IMR-90 (cell line): ENCODE measurements around the gene TPP2. TPM values are rescaled to one million over a fixed set of nuclear protein-coding genes. Genes with fewer than 3 reads are reported as not detected.

Experiments
- ATAC-seq: fragments of 200-7000 bp; cut with Tn5 transposase; 2 replicates; pipeline ENCODE4 v1.9.1; 2020; ENCODE audit warnings: low read depth, mild to moderate bottlenecking, moderate library complexity
- BruUV-seq: library from RNA; stranded (reverse); fragments of 400-500 nt; replicated peaks from 2 replicates; lab custom pipeline; 2021; lab: Mats Ljungman, UMichigan
- CTCF ChIA-PET: fragments of 300-600 bp; formaldehyde crosslinking; extraction: SDS; loops from one replicate; lab custom pipeline; 2021; ENCODE audit warnings: antibody characterized with exemption; lab: Yijun Ruan, JAX
- POLR2A ChIA-PET: fragments of 300-600 bp; sonication (Branson Sonifier 250); formaldehyde crosslinking; loops from one replicate; lab custom pipeline; 2022; ENCODE audit warnings: antibody characterized with exemption; ENCODE audit not compliant: unreplicated experiment; lab: Charles Lee
- DNase-seq: peaks from one replicate; pipeline ENCODE4 v3.0.0; 2013
- H2AFZ ChIP-seq: replicated peaks from 2 replicates; pipeline ENCODE3; 2013; ENCODE audit warnings: low read length, mild to moderate bottlenecking; ENCODE audit not compliant: poor library complexity
- H2AK5ac ChIP-seq: 2 replicates; pipeline ENCODE4 v1.6.1; 2013; ENCODE audit warnings: low read depth, low read length, inconsistent platforms
- H2AK9ac ChIP-seq: replicated peaks from 2 replicates; pipeline ENCODE3; 2013; ENCODE audit warnings: mild to moderate bottlenecking, low read depth, low read length, moderate library complexity; ENCODE audit not compliant: poor library complexity
- H2BK120ac ChIP-seq: 2 replicates; pipeline ENCODE4 v1.6.1; 2013; ENCODE audit warnings: low read depth, low read length, inconsistent platforms
- H2BK15ac ChIP-seq: 3 replicates; pipeline ENCODE4 v1.6.1; 2013; ENCODE audit warnings: low read depth, low read length, inconsistent platforms
- H2BK20ac ChIP-seq: 2 replicates; pipeline ENCODE4 v1.6.1; 2013; ENCODE audit warnings: low read depth, mild to moderate bottlenecking, inconsistent platforms, low read length, moderate library complexity
- H2BK5ac ChIP-seq: 2 replicates; pipeline ENCODE4 v1.6.1; 2013; ENCODE audit warnings: mild to moderate bottlenecking, low read depth, low read length, inconsistent platforms; ENCODE audit not compliant: poor library complexity, severe bottlenecking
- H3K14ac ChIP-seq: replicated peaks from 2 replicates; pipeline ENCODE4 v1.6.1; 2013; ENCODE audit warnings: low read depth, low read length, inconsistent platforms
- H3K18ac ChIP-seq: 2 replicates; pipeline ENCODE4 v1.6.1; 2013; ENCODE audit warnings: low read depth, low read length, control low read depth
- H3K23ac ChIP-seq: 2 replicates; pipeline ENCODE4 v1.6.1; 2013; ENCODE audit warnings: low read depth, low read length, inconsistent platforms
- H3K27ac ChIP-seq: 2 replicates; pipeline ENCODE4 v1.5.1; 2013; ENCODE audit warnings: mild to moderate bottlenecking, control low read depth, low read length; ENCODE audit not compliant: insufficient read depth
- H3K27me3 ChIP-seq: 2 replicates; pipeline ENCODE4 v1.6.1; 2013; ENCODE audit warnings: low read length; ENCODE audit not compliant: control insufficient read depth, insufficient read depth
- H3K36me3 ChIP-seq: 2 replicates; pipeline ENCODE4 v1.6.1; 2013; ENCODE audit warnings: low read length, mixed read lengths; ENCODE audit not compliant: control insufficient read depth, insufficient read depth
- H3K4ac ChIP-seq: 2 replicates; pipeline ENCODE4 v1.6.1; 2013; ENCODE audit warnings: low read depth, low read length, inconsistent platforms
- H3K4me1 ChIP-seq: 2 replicates; pipeline ENCODE4 v1.6.1; 2013; ENCODE audit warnings: low read length, mixed read lengths; ENCODE audit not compliant: control insufficient read depth, insufficient read depth
- H3K4me2 ChIP-seq: 2 replicates; pipeline ENCODE4 v1.6.1; 2013; ENCODE audit warnings: low read depth, mild to moderate bottlenecking, control low read depth, low read length, moderate library complexity
- H3K4me3 ChIP-seq: 2 replicates; pipeline ENCODE4 v1.5.1; 2013; ENCODE audit warnings: low read depth, mild to moderate bottlenecking, control low read depth, low read length, moderate library complexity; ENCODE audit not compliant: insufficient read depth
- H3K56ac ChIP-seq: 2 replicates; pipeline ENCODE4 v1.6.1; 2013; ENCODE audit warnings: low read length, inconsistent platforms; ENCODE audit not compliant: insufficient read depth; ENCODE audit errors: extremely low read depth
- H3K79me1 ChIP-seq, 2 experiments: 2 replicates each; pipeline ENCODE4 v1.6.1; 2013; ENCODE audit warnings: low read length in 2 of 2, inconsistent platforms in 1 of 2, low read depth in 1 of 2
- H3K9ac ChIP-seq: 2 replicates; pipeline ENCODE4 v1.6.1; 2013; ENCODE audit warnings: low read depth, low read length, control low read depth
- H3K9me1 ChIP-seq: 2 replicates; pipeline ENCODE4 v1.6.1; 2013; ENCODE audit warnings: low read length, inconsistent platforms; ENCODE audit not compliant: insufficient read depth
- H3K9me3 ChIP-seq: 2 replicates; pipeline ENCODE4 v1.6.1; 2013; ENCODE audit warnings: low read length; ENCODE audit not compliant: control insufficient read depth, insufficient read depth
- H4K20me1 ChIP-seq: 2 replicates; pipeline ENCODE4 v1.6.1; 2013; ENCODE audit warnings: low read length, inconsistent platforms; ENCODE audit not compliant: insufficient read depth
- H4K5ac ChIP-seq: 2 replicates; pipeline ENCODE4 v1.6.1; 2013; ENCODE audit warnings: mild to moderate bottlenecking, low read depth, low read length, control low read depth
- H4K8ac ChIP-seq, 2 experiments: 2 replicates each; pipeline ENCODE4 v1.6.1; 2013; ENCODE audit warnings: low read depth in 2 of 2, low read length in 2 of 2, control low read depth in 1 of 2, inconsistent platforms in 1 of 2
- H4K91ac ChIP-seq: 2 replicates; pipeline ENCODE4 v1.6.1; 2013; ENCODE audit warnings: low read depth, low read length, inconsistent platforms; ENCODE audit not compliant: insufficient read depth
- CEBPB ChIP-seq: IDR thresholded peaks from 2 replicates; pipeline ENCODE4 v1.6.1; 2012; ENCODE audit warnings: low read depth, low read length, improper control_type of control experiment
- CHD1 ChIP-seq: IDR thresholded peaks from 2 replicates; pipeline ENCODE4 v1.6.1; 2012; ENCODE audit warnings: low read depth, low read length, improper control_type of control experiment
- CTCF ChIP-seq: conservative IDR thresholded peaks from 2 replicates; pipeline ENCODE4 v1.5.1; 2012; ENCODE audit warnings: mild to moderate bottlenecking, low read depth, low read length, improper control_type of control experiment
- FOS ChIP-seq: fragments of 150-350 bp; IDR thresholded peaks from 2 replicates; pipeline ENCODE4 v1.6.1; 2016; ENCODE audit warnings: low read depth, low read length
- MAZ ChIP-seq: IDR thresholded peaks from 2 replicates; pipeline ENCODE4 v1.6.1; 2012; ENCODE audit warnings: low read depth, mild to moderate bottlenecking, low read length, improper control_type of control experiment, moderate library complexity, borderline replicate concordance
- MXI1 ChIP-seq: IDR thresholded peaks from 2 replicates; pipeline ENCODE4 v1.6.1; 2012; ENCODE audit warnings: low read depth, mild to moderate bottlenecking, low read length, moderate library complexity, borderline replicate concordance
- NFE2L2 ChIP-seq: fragments of 150-350 bp; IDR thresholded peaks from 2 replicates; pipeline ENCODE4 v1.6.1; 2016; ENCODE audit warnings: low read depth, mild to moderate bottlenecking, low read length
- RAD21 ChIP-seq: IDR thresholded peaks from 2 replicates; pipeline ENCODE4 v1.6.1; 2012; ENCODE audit warnings: low read length, improper control_type of control experiment
- RFX5 ChIP-seq: IDR thresholded peaks from 2 replicates; pipeline ENCODE4 v1.8.0; 2012; ENCODE audit warnings: low read depth, mild to moderate bottlenecking, low read length, moderate library complexity
- USF2 ChIP-seq: fragments of 150-350 bp; IDR thresholded peaks from 2 replicates; pipeline ENCODE4 v1.6.1; 2017; ENCODE audit warnings: mild to moderate bottlenecking, antibody characterized with exemption, low read length, low read depth
- WGBS, 2 experiments: methylation state at CpG; one replicate each; pipeline versions ENCODE4 v1.1.5 to v1.1.7; 2013; ENCODE audit warnings: missing lambda C conversion rate in 2 of 2; ENCODE audit not compliant: insufficient read length in 1 of 2; ENCODE audit errors: extremely low coverage in 2 of 2; 5-methylcytosine and 5-hydroxymethylcytosine counted together
- dilution Hi-C: fragments of 300-500 bp; cut with HindIII; formaldehyde crosslinking; loops from one replicate; pipeline ENCODE4 v1.14.3; 2018; ENCODE audit warnings: low sequenced_read_pairs; ENCODE audit not compliant: unreplicated experiment
- in situ Hi-C: fragments of 300-500 bp; cut with MboI; formaldehyde crosslinking; loops from 3 replicates; pipeline ENCODE4 v1.14.3; 2019; ENCODE audit warnings: low sequenced_read_pairs, inconsistent platforms, mixed read lengths
- intact Hi-C: fragments of 100-400 bp; cut with micrococcal nuclease; formaldehyde crosslinking; loops from 2 replicates; pipeline ENCODE4 v1.10.0; 2022
- polyA plus RNA-seq, 3 experiments: library from polyadenylated mRNA; depleted of rRNA; stranded (reverse); fragments of >200 nt; gene quantifications; 2 replicates each; pipeline ENCODE4 v1.2.3, GENCODE V29; 2012; ENCODE audit warnings: low replicate concordance in 1 of 3
- total RNA-seq: library from RNA; depleted of rRNA; stranded (reverse); fragments of >200 nt; gene quantifications from 2 replicates; pipeline ENCODE4 v1.2.3, GENCODE V29; 2012

The TPP2 gene
- total and polyA plus RNA-seq, 2 of the 4 experiments (the other 2 are of a cell fraction), result 27.6 to 52.9 TPM

- Histone ChIP-seq H2BK5ac (no peak overlapping the region), H3K27ac (no peak overlapping the region), H3K4me2 (no peak overlapping the region), H3K9ac (no peak overlapping the region), H3K9me1 (0 out of 2 replicates have a peak, but pooled peaks cover 3% of the 10 kb centered on the region), H4K20me1 (no peaks in the 10 kb centered on the region), H3K36me3 (peaks cover 28% of the 10 kb centered on the region), H3K4ac (no peak overlapping the region), H2BK20ac (no peak overlapping the region), H3K56ac (no peak overlapping the region), H2AK9ac (no peak overlapping the region), H4K8ac (no peak overlapping the region), H2AFZ (no peak overlapping the region), H3K27me3 (no peaks in the 10 kb centered on the region), H3K14ac (no peak overlapping the region), H3K4me3 (no peak overlapping the region), H2BK15ac (no peak overlapping the region), H3K23ac (no peak overlapping the region), H3K4me1 (no peaks in the 10 kb centered on the region), H4K5ac (no peak overlapping the region), H3K9me3 (no peaks in the 10 kb centered on the region), H3K79me1 (peaks cover 5 to 9% of the 10 kb centered on the region in 2 experiments; a peak in 2 of 4 replicates), H2BK120ac (no peak overlapping the region), H2AK5ac (no peak overlapping the region), H4K91ac (no peak overlapping the region), H3K18ac (no peak overlapping the region)
- dilution Hi-C loops, result no loop called here
- no peak for DNase-seq
- POLR2A ChIA-PET, result no interaction called here
- no peak for TF ChIP-seq USF2
- TF ChIP-seq MXI1, result no peak
- TF ChIP-seq FOS, result no peak
- no peak for TF ChIP-seq MAZ
- no peak for TF ChIP-seq CEBPB
- TF ChIP-seq CHD1, result no peak
- TF ChIP-seq CTCF, result no peak
- TF ChIP-seq RAD21, result no peak
- TF ChIP-seq RFX5, result no peak
- no peak for TF ChIP-seq NFE2L2
- CTCF ChIA-PET, result no interaction called here
- no CpG with 5 or more reads among the region's 1 CpG for whole genome bisulfite sequencing, 2 experiments
- intact Hi-C loops, result loop anchor here (2.0 kb wide), 1 partner anchor 15 kb away; no protein-coding TSS in a partner anchor
- in situ Hi-C loops, result no loop called here
- no peak for ATAC-seq
- BruUV-seq, result no TSS peak
These were observed 48.9 kb downstream of the TPP2 start for GRCh38 chr13:102645701-102646100.
